NCI-H1930 (cell line): ENCODE measurements around the gene KLHL30.

Source experiments
- DNase-seq, 2 experiments: peaks; one replicate each; lab custom pipeline; 2025; lab: John Stamatoyannopoulos, UW

The KLHL30 gene

GRCh38 chr2:238132463-238133450 lies 5.7 kb upstream of the KLHL30 start:
- no peak for DNase-seq

- no peak for DNase-seq
Measured at GRCh38 chr2:238133499-238134392, 4.7 kb upstream of the KLHL30 start.

GRCh38 chr2:238134393-238134785 lies 4.1 kb upstream of the KLHL30 start:
- DNase-seq, result no peak

GRCh38 chr2:238135601-238136150 lies 2.8 kb upstream of the KLHL30 start:
- DNase-seq, result no peak

- DNase-seq, result no peak
Measured at GRCh38 chr2:238136820-238137537, 1.5 kb upstream of the KLHL30 start.

- no peak for DNase-seq
Measured at GRCh38 chr2:238137885-238138284, 583 bp upstream of the KLHL30 start.

- DNase-seq, result no peak
Measured at GRCh38 chr2:238139196-238140039, 950 bp downstream of the KLHL30 start.

GRCh38 chr2:238140040-238140439 lies 1.6 kb downstream of the KLHL30 start:
- no peak for DNase-seq

- DNase-seq, result no peak
Measured at GRCh38 chr2:238140721-238141540, 2.5 kb downstream of the KLHL30 start.

- DNase-seq, result no peak
Measured at GRCh38 chr2:238141541-238142318, 3.3 kb downstream of the KLHL30 start.

- DNase-seq, result no peak
Measured at GRCh38 chr2:238142382-238143205, 4.1 kb downstream of the KLHL30 start.

GRCh38 chr2:238143239-238143951 lies 4.9 kb downstream of the KLHL30 start:
- DNase-seq, result no peak

- DNase-seq, result no peak
Measured at GRCh38 chr2:238144262-238144661, 5.8 kb downstream of the KLHL30 start.

GRCh38 chr2:238145046-238145445 lies 6.6 kb downstream of the KLHL30 start:
- no peak for DNase-seq

- no peak for DNase-seq
Measured at GRCh38 chr2:238145851-238146250, 7.4 kb downstream of the KLHL30 start.

- DNase-seq, result no peak
Measured at GRCh38 chr2:238146884-238147544, 8.5 kb downstream of the KLHL30 start.

GRCh38 chr2:238148981-238149380 lies 10.5 kb downstream of the KLHL30 start:
- DNase-seq, result no peak
